BE2C (cell line): ENCODE data around the gene YAP1.

ENCODE experiments used
- DNase-seq: peaks from one replicate; pipeline ENCODE4 v3.0.0-alpha.2; 2020
- H3K27me3 ChIP-seq: fragments of 250-450 bp; sonication (Bioruptor Pico); 2 replicates; pipeline ENCODE4 v1.5.1; 2020; ENCODE audit warnings: mild to moderate bottlenecking
- H3K36me3 ChIP-seq: fragments of 250-450 bp; sonication (Bioruptor Pico); 2 replicates; pipeline ENCODE4 v1.5.1; 2020; ENCODE audit warnings: mild to moderate bottlenecking
- H3K4me1 ChIP-seq: fragments of 250-450 bp; sonication (Bioruptor Pico); 2 replicates; pipeline ENCODE4 v1.5.1; 2020
- H3K4me3 ChIP-seq: 2 replicates; pipeline ENCODE4 v1.5.1; 2011; ENCODE audit warnings: low read depth, low read length
- H3K9me3 ChIP-seq: fragments of 250-450 bp; sonication (Bioruptor Pico); 2 replicates; pipeline ENCODE4 v1.5.1; 2020
- TF ChIP-seq, protein P1 (sequence below): IDR thresholded peaks from 2 replicates; pipeline ENCODE4 v1.5.1; 2012; ENCODE audit warnings: mild to moderate bottlenecking, low read depth, low read length

Gene YAP1

GRCh38 chr11:102216433-102217075, 106.3 kb downstream of the YAP1 start:
- peaks cover 32% of the 10 kb centered on the region for H3K27me3 ChIP-seq
- TF ChIP-seq, protein P1, sequence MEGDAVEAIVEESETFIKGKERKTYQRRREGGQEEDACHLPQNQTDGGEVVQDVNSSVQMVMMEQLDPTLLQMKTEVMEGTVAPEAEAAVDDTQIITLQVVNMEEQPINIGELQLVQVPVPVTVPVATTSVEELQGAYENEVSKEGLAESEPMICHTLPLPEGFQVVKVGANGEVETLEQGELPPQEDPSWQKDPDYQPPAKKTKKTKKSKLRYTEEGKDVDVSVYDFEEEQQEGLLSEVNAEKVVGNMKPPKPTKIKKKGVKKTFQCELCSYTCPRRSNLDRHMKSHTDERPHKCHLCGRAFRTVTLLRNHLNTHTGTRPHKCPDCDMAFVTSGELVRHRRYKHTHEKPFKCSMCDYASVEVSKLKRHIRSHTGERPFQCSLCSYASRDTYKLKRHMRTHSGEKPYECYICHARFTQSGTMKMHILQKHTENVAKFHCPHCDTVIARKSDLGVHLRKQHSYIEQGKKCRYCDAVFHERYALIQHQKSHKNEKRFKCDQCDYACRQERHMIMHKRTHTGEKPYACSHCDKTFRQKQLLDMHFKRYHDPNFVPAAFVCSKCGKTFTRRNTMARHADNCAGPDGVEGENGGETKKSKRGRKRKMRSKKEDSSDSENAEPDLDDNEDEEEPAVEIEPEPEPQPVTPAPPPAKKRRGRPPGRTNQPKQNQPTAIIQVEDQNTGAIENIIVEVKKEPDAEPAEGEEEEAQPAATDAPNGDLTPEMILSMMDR = no peak
- no peak overlapping the region for H3K4me3 ChIP-seq
- no peaks in the 10 kb centered on the region for H3K36me3 ChIP-seq
- H3K9me3 ChIP-seq = no peaks in the 10 kb centered on the region
- H3K4me1 ChIP-seq = no peaks in the 10 kb centered on the region
- no peak for DNase-seq

DNA sequence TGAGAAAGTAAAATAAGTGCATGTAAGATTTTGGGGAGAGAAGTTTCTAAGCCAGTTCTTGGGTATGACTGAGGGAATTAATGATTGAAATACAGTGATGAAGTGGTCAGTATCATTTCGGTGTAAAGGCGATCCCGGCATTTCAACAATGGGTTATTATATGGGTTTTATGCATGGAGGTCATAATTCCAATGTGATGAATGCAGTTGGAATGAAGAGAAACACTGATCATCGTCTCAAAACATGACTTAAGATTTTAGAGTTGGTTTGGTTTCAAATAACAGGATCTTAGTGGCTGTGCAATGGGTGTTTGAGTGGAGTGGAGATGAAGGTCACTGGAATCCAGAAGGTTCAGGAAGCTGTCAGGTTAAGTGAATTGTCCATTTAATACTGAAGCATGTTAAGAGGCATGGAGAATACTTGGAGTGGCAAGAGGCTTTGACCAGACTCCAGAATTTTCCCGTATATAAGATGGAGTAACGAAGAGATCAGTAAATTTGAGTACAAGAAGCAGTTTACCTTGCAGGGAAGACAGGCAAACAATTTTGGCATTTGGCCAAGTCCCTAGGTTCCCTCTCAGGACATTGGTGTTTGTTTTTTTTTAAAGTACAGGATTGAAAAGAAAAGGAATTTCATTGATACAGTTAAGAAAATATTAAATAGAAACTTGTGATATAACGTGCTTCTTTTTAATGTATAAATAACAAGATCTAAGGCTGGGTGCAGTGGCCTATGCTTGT, 110.7 kb downstream of the YAP1 start:
- no peak overlapping the region for H3K4me3 ChIP-seq
- no peaks in the 10 kb centered on the region for H3K36me3 ChIP-seq
- H3K27me3 ChIP-seq = peaks cover 24% of the 10 kb centered on the region
- no peak for DNase-seq
- no peaks in the 10 kb centered on the region for H3K4me1 ChIP-seq
- TF ChIP-seq, protein P1 = no peak
- H3K9me3 ChIP-seq = no peaks in the 10 kb centered on the region

- no peaks in the 10 kb centered on the region for H3K9me3 ChIP-seq
- no peak for DNase-seq
- TF ChIP-seq, protein P1 = no peak
- no peaks in the 10 kb centered on the region for H3K4me1 ChIP-seq
- H3K36me3 ChIP-seq = no peaks in the 10 kb centered on the region
- no peak overlapping the region for H3K4me3 ChIP-seq
- H3K27me3 ChIP-seq = peaks cover 3% of the 10 kb centered on the region
Observed at GRCh38 chr11:102223859-102224258, 113.6 kb downstream of the YAP1 start.

- H3K4me1 ChIP-seq = no peaks in the 10 kb centered on the region
- H3K27me3 ChIP-seq = no peaks in the 10 kb centered on the region
- TF ChIP-seq, protein P1 = no peak
- no peak for DNase-seq
- H3K4me3 ChIP-seq = no peak overlapping the region
- H3K36me3 ChIP-seq = no peaks in the 10 kb centered on the region
- H3K9me3 ChIP-seq = no peaks in the 10 kb centered on the region
Observed at GRCh38 chr11:102225689-102226568, 115.7 kb downstream of the YAP1 start.

- TF ChIP-seq, protein P1 = no peak
- no peak for DNase-seq
- no peak overlapping the region for H3K4me3 ChIP-seq
- H3K4me1 ChIP-seq = no peaks in the 10 kb centered on the region
- H3K9me3 ChIP-seq = no peaks in the 10 kb centered on the region
- H3K27me3 ChIP-seq = no peaks in the 10 kb centered on the region
- H3K36me3 ChIP-seq = no peaks in the 10 kb centered on the region
Observed at GRCh38 chr11:102226702-102227490, 116.6 kb downstream of the YAP1 start.
